HepG2 (cell line): Measurements from ENCODE around the gene PSMA7. TPM values are rescaled to one million over a fixed set of nuclear protein-coding genes. Genes with fewer than 3 reads are reported as not detected.

Experiments
- ARNT ChIP-seq: fragments of 450-650 bp; IDR thresholded peaks from 2 replicates; pipeline ENCODE4 v1.6.1; 2017
- BRD4 ChIP-seq: sonication (generic); formaldehyde crosslinking; IDR thresholded peaks from 2 replicates; pipeline ENCODE4 v1.4.0; 2020; ENCODE audit warnings: missing genetic modification reagents
- CREB3 ChIP-seq: sonication (generic); formaldehyde crosslinking; IDR thresholded peaks from 2 replicates; pipeline ENCODE4 v1.5.0; 2020; ENCODE audit warnings: missing genetic modification reagents
- FIP1L1 ChIP-seq: fragments of 200-400 bp; formaldehyde crosslinking; IDR thresholded peaks from 2 replicates; pipeline ENCODE4 v1.6.1; 2018; ENCODE audit warnings: low read depth, mild to moderate bottlenecking, low read length, moderate library complexity, borderline replicate concordance; ENCODE audit not compliant: insufficient read depth
- HOXA3 ChIP-seq: sonication (generic); formaldehyde crosslinking; IDR thresholded peaks from 2 replicates; pipeline ENCODE4 v1.5.0; 2020; ENCODE audit warnings: missing genetic modification reagents
- NCOR1 ChIP-seq: fragments of 200-600 bp; sonication (generic); IDR thresholded peaks from 2 replicates; pipeline ENCODE4 v1.7.0; 2017; ENCODE audit warnings: antibody characterized with exemption, low read length, borderline replicate concordance
- RFX5 ChIP-seq: IDR thresholded peaks from 2 replicates; pipeline ENCODE4 v1.6.1; 2011; ENCODE audit warnings: low read depth, low read length, improper control_type of control experiment
- SMARCC2 ChIP-seq: fragments of 450-650 bp; IDR thresholded peaks from 2 replicates; pipeline ENCODE4 v1.6.1; 2017; ENCODE audit warnings: antibody characterized with exemption, mild to moderate bottlenecking
- TERF1 ChIP-seq: sonication (generic); formaldehyde crosslinking; IDR thresholded peaks from 2 replicates; pipeline ENCODE4 v1.8.0; 2022; ENCODE audit warnings: mild to moderate bottlenecking, missing genetic modification reagents, moderate library complexity
- ZNF20 ChIP-seq: sonication (generic); formaldehyde crosslinking; IDR thresholded peaks from 2 replicates; pipeline ENCODE4 v1.4.0; 2020; ENCODE audit warnings: mild to moderate bottlenecking, moderate library complexity, missing genetic modification reagents
- ZNF800 ChIP-seq: sonication (generic); formaldehyde crosslinking; IDR thresholded peaks from 2 replicates; pipeline ENCODE4 v1.4.0; 2020; ENCODE audit warnings: missing genetic modification reagents
- polyA plus RNA-seq, 8 experiments: library from polyadenylated mRNA; depleted of rRNA in 3 of 8; stranded (reverse) in 7 of 8; unstranded in 1 of 8; fragments of >200 nt; fragmentation: Illumina TruSeq in 4 of 8; extraction: Trizol in 4 of 8; gene quantifications; 2 replicates each; pipeline versions ENCODE4 v1.2.1 to v1.2.3, GENCODE V29; 2011 to 2016; ENCODE audit warnings: low read depth in 4 of 8, missing spikeins in 1 of 8, mixed read lengths in 1 of 8; ENCODE audit not compliant: insufficient read depth in 1 of 8
- total RNA-seq, 5 experiments: library from RNA; depleted of rRNA; stranded (reverse); fragments of >200 nt; fragmentation: Illumina TruSeq; extraction: Trizol; gene quantifications; 2 replicates each; pipeline ENCODE4 v1.2.3, GENCODE V29; 2016; ENCODE audit warnings: low read depth in 1 of 5

The PSMA7 gene
- total and polyA plus RNA-seq, 2 of the 13 experiments (the other 11 are each of a cell fraction or from before 2014, with no cell fraction given), result 531 to 631 TPM

GRCh38 chr20:62150310-62150575 lies 7.0 kb upstream of the PSMA7 start (continued):
- TF ChIP-seq CREB3 (CRISPR knock-in tag) (no peak), ZNF20 (no peak), ZNF800 (CRISPR knock-in tag) (no peak), BRD4 (CRISPR knock-in tag) (0 out of 2 replicates have a peak, but pooled peaks have one; percentile 16), NCOR1 (no peak), ARNT (no peak), HOXA3 (CRISPR knock-in tag) (peak; percentile 9; the same call in 1 of the 2 replicates), RFX5 (no peak), FIP1L1 (no peak), TERF1 (CRISPR knock-in tag) (no peak), SMARCC2 (no peak)
